ENCODE results near the gene IRS2. TPM values are rescaled to one million over a fixed set of nuclear protein-coding genes. Genes with fewer than 3 reads are reported as not detected.

IRS2 gene
- total RNA-seq, 6 experiments from 2014 or later: 8.8 to 26.0 (median 17.5) TPM

- TF ChIP-seq CTCF (IDR thresholded peaks at IDR 0.05) (peak in 2 of 4 donors; percentile 8 to 14), POLR2A (IDR thresholded peaks at IDR 0.05) (peak; percentile 40)
- peak overlapping the region; percentile 17 to 80 (median 49) for H3K27ac ChIP-seq
- H3K9me3 ChIP-seq: no peaks in the 10 kb centered on the region
- peak; percentile 68 to 88 (median 80) for ATAC-seq
- intact Hi-C loops (cut with DNase I): loop anchor here in 1 of 2 donors (5.0 kb wide), 1 partner anchor 71 kb away; the partner anchor contains the start of gene IRS2
- peaks cover 0 to 36% (median 13%) of the 10 kb centered on the region in 4 donors for H3K4me1 ChIP-seq
- no peaks in the 10 kb centered on the region for H3K36me3 ChIP-seq
- H3K27me3 ChIP-seq: no peaks in the 10 kb centered on the region
- peak; percentile 66 to 89 (median 78) for DNase-seq
- 22% methylated on average over 1 of the region's 1 CpG for WGBS (ENCODE audit: insufficient coverage, low coverage, low lambda C conversion rate, missing lambda C conversion rate)
- H3K4me3 ChIP-seq: no peak overlapping the region
Observed at GRCh38 chr13:109715902-109716301, 70.5 kb downstream of the IRS2 start.

GRCh38 chr13:109713681-109714080, 72.7 kb downstream of the IRS2 start:
- DNase-seq (no peak), ATAC-seq (no peak)
- TF ChIP-seq POLR2A (IDR thresholded peaks at IDR 0.05): no peak
- TF ChIP-seq CTCF (IDR thresholded peaks at IDR 0.05): no peak
- WGBS (ENCODE audit: insufficient coverage, low coverage, low lambda C conversion rate, missing lambda C conversion rate): 79% methylated on average over 4 of the region's 4 CpGs
- H3K36me3 ChIP-seq: no peaks in the 10 kb centered on the region
- intact Hi-C loops (cut with DNase I): no loop called here
- peaks cover 0 to 23% (median 7%) of the 10 kb centered on the region in 4 donors for H3K4me1 ChIP-seq
- H3K4me3 ChIP-seq: no peak overlapping the region
- no peaks in the 10 kb centered on the region for H3K27me3 ChIP-seq
- no peak overlapping the region for H3K27ac ChIP-seq
- H3K9me3 ChIP-seq: no peaks in the 10 kb centered on the region

GRCh38 chr13:109712124-109712722, 74.2 kb downstream of the IRS2 start:
- no peak for DNase-seq
- Histone ChIP-seq H3K4me3 (no peak overlapping the region), H3K36me3 (no peaks in the 10 kb centered on the region), H3K9me3 (no peaks in the 10 kb centered on the region), H3K4me1 (peaks cover 0 to 15% (median 6%) of the 10 kb centered on the region in 4 donors), H3K27me3 (no peaks in the 10 kb centered on the region), H3K27ac (no peak overlapping the region)
- no peak for TF ChIP-seq POLR2A (IDR thresholded peaks at IDR 0.05)
- no peak for TF ChIP-seq CTCF (IDR thresholded peaks at IDR 0.05)
- intact Hi-C loops (cut with DNase I): no loop called here
- ATAC-seq: no peak
- 38% methylated on average over 9 of the region's 9 CpGs for WGBS (ENCODE audit: insufficient coverage, low coverage, low lambda C conversion rate, missing lambda C conversion rate)

- intact Hi-C loops (cut with DNase I): no loop called here
- ATAC-seq: no peak
- TF ChIP-seq POLR2A (IDR thresholded peaks at IDR 0.05) (no peak), CTCF (IDR thresholded peaks at IDR 0.05) (no peak)
- Histone ChIP-seq H3K27me3 (no peaks in the 10 kb centered on the region), H3K4me3 (no peak overlapping the region), H3K9me3 (no peaks in the 10 kb centered on the region), H3K27ac (no peak overlapping the region), H3K4me1 (peaks cover 0 to 27% (median 4%) of the 10 kb centered on the region in 4 donors), H3K36me3 (no peaks in the 10 kb centered on the region)
- no peak for DNase-seq
- 61% methylated on average over 5 of the region's 14 CpGs for WGBS (ENCODE audit: insufficient coverage, low coverage, low lambda C conversion rate, missing lambda C conversion rate)
Observed at GRCh38 chr13:109707742-109708617, 78.4 kb downstream of the IRS2 start.
